Uterus (tissue), 4 donors: ENCODE results near the gene KCNH8. TPM values are rescaled to one million over a fixed set of nuclear protein-coding genes. Genes with fewer than 3 reads are reported as not detected.

Source experiments
- DNase-seq, 2 donors: peaks; one replicate each; pipeline ENCODE4 v3.0.0-alpha.2; 2019 to 2020
- H3K27ac ChIP-seq, 2 donors: fragments of 200-600 bp; sonication (generic); 1 replicate in 1 of 2; 2 replicates in 1 of 2; pipeline ENCODE4 v1.5.1; 2016 to 2018
- H3K27me3 ChIP-seq, 2 donors: fragments of 200-600 bp; sonication (generic); one replicate each; pipeline ENCODE4 v1.5.1; 2018 to 2019; ENCODE audit warnings: control low read depth in 1 of 2
- H3K36me3 ChIP-seq, 2 donors: fragments of 200-600 bp; sonication (generic); one replicate each; pipeline ENCODE4 v1.5.1; 2019; ENCODE audit warnings: control low read depth in 1 of 2
- H3K4me1 ChIP-seq, 2 donors: fragments of 200-600 bp; sonication (generic); one replicate each; pipeline ENCODE4 v1.5.1; 2018 to 2019; ENCODE audit warnings: control low read depth in 1 of 2
- H3K4me3 ChIP-seq, 2 donors: fragments of 200-600 bp; sonication (generic); 1 replicate in 1 of 2; 2 replicates in 1 of 2; pipeline ENCODE4 v1.5.1; 2018 to 2019; ENCODE audit warnings: mild to moderate bottlenecking in 1 of 2
- H3K9me3 ChIP-seq, 2 donors: fragments of 200-600 bp; sonication (generic); one replicate each; pipeline ENCODE4 v1.5.1; 2019; ENCODE audit warnings: control low read depth in 1 of 2
- POLR2A ChIP-seq, 2 donors: fragments of 450-650 bp; IDR thresholded peaks; one replicate each; pipeline ENCODE4 v1.6.1; 2016; ENCODE audit warnings: antibody characterized with exemption in 2 of 2, mild to moderate bottlenecking in 1 of 2, moderate library complexity in 1 of 2
- intact Hi-C: fragments of 100-400 bp; cut with DNase I; formaldehyde crosslinking; loops from one replicate; pipeline ENCODE4 v1.15.1; 2023; ENCODE audit warnings: low total_unique reads
- total RNA-seq, 4 donors: library from RNA; depleted of rRNA in 3 of 4; stranded (reverse); fragments of >200 nt in 3 of 4; gene quantifications; one replicate each; pipeline versions ENCODE4 v1.1.0 to v1.2.4, GENCODE V29; 2014 to 2023
- TF ChIP-seq, protein P1 (sequence below), 4 experiments: fragments of 200-600 bp in 2 of 4; fragments of 450-650 bp in 2 of 4; sonication (generic) in 2 of 4; IDR thresholded peaks; one replicate each; pipeline ENCODE4 v1.5.1; 2016 to 2019; ENCODE audit warnings: antibody characterized with exemption in 4 of 4, mild to moderate bottlenecking in 2 of 4, moderate library complexity in 1 of 4
- donor health status: DM: yes; HTN: yes; CAD: no.

KCNH8 gene
- total RNA-seq, 4 donors from 2014 or later: 0.26 to 1.5 (median 0.49) TPM; not detected in 1

- Histone ChIP-seq H3K27me3 (no peaks in the 10 kb centered on the region), H3K4me3 (no peak overlapping the region), H3K27ac (no peak overlapping the region), H3K36me3 (no peaks in the 10 kb centered on the region), H3K4me1 (no peaks in the 10 kb centered on the region), H3K9me3 (no peaks in the 10 kb centered on the region)
- no peak for DNase-seq
- TF ChIP-seq, protein P1, sequence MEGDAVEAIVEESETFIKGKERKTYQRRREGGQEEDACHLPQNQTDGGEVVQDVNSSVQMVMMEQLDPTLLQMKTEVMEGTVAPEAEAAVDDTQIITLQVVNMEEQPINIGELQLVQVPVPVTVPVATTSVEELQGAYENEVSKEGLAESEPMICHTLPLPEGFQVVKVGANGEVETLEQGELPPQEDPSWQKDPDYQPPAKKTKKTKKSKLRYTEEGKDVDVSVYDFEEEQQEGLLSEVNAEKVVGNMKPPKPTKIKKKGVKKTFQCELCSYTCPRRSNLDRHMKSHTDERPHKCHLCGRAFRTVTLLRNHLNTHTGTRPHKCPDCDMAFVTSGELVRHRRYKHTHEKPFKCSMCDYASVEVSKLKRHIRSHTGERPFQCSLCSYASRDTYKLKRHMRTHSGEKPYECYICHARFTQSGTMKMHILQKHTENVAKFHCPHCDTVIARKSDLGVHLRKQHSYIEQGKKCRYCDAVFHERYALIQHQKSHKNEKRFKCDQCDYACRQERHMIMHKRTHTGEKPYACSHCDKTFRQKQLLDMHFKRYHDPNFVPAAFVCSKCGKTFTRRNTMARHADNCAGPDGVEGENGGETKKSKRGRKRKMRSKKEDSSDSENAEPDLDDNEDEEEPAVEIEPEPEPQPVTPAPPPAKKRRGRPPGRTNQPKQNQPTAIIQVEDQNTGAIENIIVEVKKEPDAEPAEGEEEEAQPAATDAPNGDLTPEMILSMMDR (IDR thresholded peaks at IDR 0.05): no peak
- TF ChIP-seq POLR2A (IDR thresholded peaks at IDR 0.05): no peak
- intact Hi-C loops: no loop called here
These were observed 25.6 kb downstream of the KCNH8 start for GRCh38 chr3:19173945-19174344.

- DNase-seq: no peak
- Histone ChIP-seq H3K4me3 (no peak overlapping the region), H3K9me3 (no peaks in the 10 kb centered on the region), H3K36me3 (no peaks in the 10 kb centered on the region), H3K4me1 (no peaks in the 10 kb centered on the region), H3K27me3 (no peaks in the 10 kb centered on the region), H3K27ac (no peak overlapping the region)
- TF ChIP-seq, protein P1 (IDR thresholded peaks at IDR 0.05): no peak
- no peak for TF ChIP-seq POLR2A (IDR thresholded peaks at IDR 0.05)
- intact Hi-C loops: no loop called here
These were observed 35.3 kb downstream of the KCNH8 start for GRCh38 chr3:19183584-19183983.

DNA sequence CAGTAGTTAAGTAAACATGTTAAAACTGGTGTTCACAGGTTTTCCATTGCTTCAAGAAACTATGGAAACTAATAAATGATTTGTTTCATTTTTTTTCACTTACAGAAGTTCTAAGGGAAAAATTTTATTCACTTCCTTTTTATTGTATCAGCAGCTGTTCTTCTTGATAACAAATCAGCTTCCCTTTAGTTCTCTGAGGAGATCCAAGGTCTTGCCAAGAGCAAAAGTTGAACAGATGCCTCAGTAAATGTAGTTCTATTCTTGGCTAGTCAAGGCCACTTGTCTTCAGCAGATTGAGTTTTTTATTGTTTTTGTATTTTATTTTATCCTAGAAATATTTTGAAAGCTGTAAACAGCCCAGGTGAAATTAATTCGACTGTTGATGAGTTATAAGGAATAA lies 41.8 kb downstream of the KCNH8 start:
- H3K36me3 ChIP-seq: no peaks in the 10 kb centered on the region
- no peak overlapping the region for H3K4me3 ChIP-seq
- DNase-seq: no peak
- no peaks in the 10 kb centered on the region for H3K4me1 ChIP-seq
- no peaks in the 10 kb centered on the region for H3K9me3 ChIP-seq
- no peak for TF ChIP-seq POLR2A (IDR thresholded peaks at IDR 0.05)
- TF ChIP-seq, protein P1 (IDR thresholded peaks at IDR 0.05): no peak
- intact Hi-C loops: no loop called here
- H3K27me3 ChIP-seq: no peaks in the 10 kb centered on the region
- no peak overlapping the region for H3K27ac ChIP-seq

GRCh38 chr3:19190602-19191001 lies 42.3 kb downstream of the KCNH8 start:
- TF ChIP-seq, protein P1 (IDR thresholded peaks at IDR 0.05): no peak
- no peak for TF ChIP-seq POLR2A (IDR thresholded peaks at IDR 0.05)
- H3K9me3 ChIP-seq: no peaks in the 10 kb centered on the region
- H3K4me1 ChIP-seq: no peaks in the 10 kb centered on the region
- no peak for DNase-seq
- intact Hi-C loops: no loop called here
- H3K27ac ChIP-seq: no peak overlapping the region
- H3K36me3 ChIP-seq: no peaks in the 10 kb centered on the region
- no peaks in the 10 kb centered on the region for H3K27me3 ChIP-seq
- no peak overlapping the region for H3K4me3 ChIP-seq

- intact Hi-C loops: no loop called here
- TF ChIP-seq, protein P1 (IDR thresholded peaks at IDR 0.05): no peak
- no peak for TF ChIP-seq POLR2A (IDR thresholded peaks at IDR 0.05)
- Histone ChIP-seq H3K36me3 (no peaks in the 10 kb centered on the region), H3K4me3 (no peak overlapping the region), H3K9me3 (no peaks in the 10 kb centered on the region), H3K27ac (no peak overlapping the region), H3K27me3 (no peaks in the 10 kb centered on the region), H3K4me1 (no peaks in the 10 kb centered on the region)
- DNase-seq: no peak
These were observed 50.8 kb downstream of the KCNH8 start for GRCh38 chr3:19199131-19199530.
